H1 (cell line): ENCODE measurements around the gene XAF1. TPM values are rescaled to one million over a fixed set of nuclear protein-coding genes. Genes with fewer than 3 reads are reported as not detected.

Source experiments
- ATF2 ChIP-seq: IDR thresholded peaks from 2 replicates; pipeline ENCODE4 v1.6.1; 2012; ENCODE audit warnings: low read length, inconsistent platforms
- ATF3 ChIP-seq: IDR thresholded peaks from 2 replicates; pipeline ENCODE4 v1.6.1; 2011; ENCODE audit warnings: low read depth, mild to moderate bottlenecking, low read length; ENCODE audit not compliant: insufficient read depth
- BRCA1 ChIP-seq: IDR thresholded peaks from 2 replicates; pipeline ENCODE4 v1.6.1; 2012; ENCODE audit warnings: low read depth, low read length, improper control_type of control experiment
- CHD1 ChIP-seq: IDR thresholded peaks from 2 replicates; pipeline ENCODE4 v1.6.1; 2012; ENCODE audit warnings: low read depth, low read length, improper control_type of control experiment
- FOSL1 ChIP-seq: IDR thresholded peaks from 2 replicates; pipeline ENCODE4 v1.6.1; 2011; ENCODE audit warnings: mild to moderate bottlenecking, low read depth, low read length, moderate library complexity; ENCODE audit not compliant: insufficient read depth
- TAF7 ChIP-seq: optimal IDR thresholded peaks from 2 replicates; pipeline ENCODE3; 2011; ENCODE audit warnings: low read depth, mild to moderate bottlenecking, inconsistent platforms, low read length, moderate library complexity, borderline replicate concordance
- polyA plus RNA-seq, 7 experiments: library from polyadenylated mRNA; depleted of rRNA in 3 of 7; stranded (reverse) in 5 of 7; unstranded in 2 of 7; fragments of >200 nt in 5 of 7; fragments of 200-250 nt in 2 of 7; gene quantifications; 1 replicate in 5 of 7; 2 replicates in 1 of 7; 4 replicates in 1 of 7; pipeline versions ENCODE4 v1.2.1 to v1.2.3, GENCODE V29; 2011 to 2013; ENCODE audit warnings: missing spikeins in 2 of 7, mixed read lengths in 2 of 7
- total RNA-seq: library from RNA; stranded (reverse); fragmentation: NEBNext Ultra II Directional; extraction: Animal tissue kit (Norgen Biotek cat#: 25700); gene quantifications from 2 replicates; pipeline ENCODE4 v1.2.1, GENCODE V29; 2021

Gene XAF1
- total and polyA plus RNA-seq, 2 of the 8 experiments (the other 6 are each of a cell fraction or from before 2014, with no cell fraction given): not detected

- TF ChIP-seq FOSL1: no peak
- TF ChIP-seq ATF2: no peak
- no peak for TF ChIP-seq BRCA1
- TF ChIP-seq CHD1: no peak
- no peak for TF ChIP-seq TAF7
- TF ChIP-seq ATF3: no peak
Measured at GRCh38 chr17:6756425-6757031, 682 bp downstream of the XAF1 start (continued).
